Activated naive CD8-positive, alpha-beta T cell treated with anti-CD3 and anti-CD28 coated beads, Interleukin-2, amount 50 U/mL, for 16 hours (primary cell): ENCODE data around the gene PTAR1.

Experiments
- DNase-seq: peaks from one replicate; pipeline ENCODE4 v3.0.0-alpha.2; 2020; ENCODE audit warnings: low read depth, low spot score

PTAR1 gene

GRCh38 chr9:69750085-69750484, 9.7 kb downstream of the PTAR1 start:
- DNase-seq = no peak

DNA sequence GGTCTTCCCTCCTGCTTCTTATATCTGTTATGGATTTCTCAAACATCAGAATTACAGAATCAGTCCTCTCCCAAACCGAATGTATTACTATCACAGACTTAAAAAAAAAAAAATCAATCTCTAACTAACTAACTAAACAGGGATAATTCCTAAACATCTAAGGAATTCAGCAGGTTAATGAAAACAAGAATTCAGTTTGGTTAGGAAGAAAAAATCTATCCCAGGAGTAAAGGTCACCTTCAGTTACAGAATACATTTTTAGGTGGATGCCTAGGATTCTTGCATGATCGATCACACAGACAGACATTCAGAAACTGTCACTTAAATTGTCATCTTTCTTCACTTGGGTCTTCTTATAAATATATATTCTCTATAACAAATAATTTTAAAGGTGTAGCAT, 11.5 kb downstream of the PTAR1 start:
- DNase-seq = no peak

GRCh38 chr9:69746859-69747560, 12.8 kb downstream of the PTAR1 start:
- DNase-seq = no peak

DNA sequence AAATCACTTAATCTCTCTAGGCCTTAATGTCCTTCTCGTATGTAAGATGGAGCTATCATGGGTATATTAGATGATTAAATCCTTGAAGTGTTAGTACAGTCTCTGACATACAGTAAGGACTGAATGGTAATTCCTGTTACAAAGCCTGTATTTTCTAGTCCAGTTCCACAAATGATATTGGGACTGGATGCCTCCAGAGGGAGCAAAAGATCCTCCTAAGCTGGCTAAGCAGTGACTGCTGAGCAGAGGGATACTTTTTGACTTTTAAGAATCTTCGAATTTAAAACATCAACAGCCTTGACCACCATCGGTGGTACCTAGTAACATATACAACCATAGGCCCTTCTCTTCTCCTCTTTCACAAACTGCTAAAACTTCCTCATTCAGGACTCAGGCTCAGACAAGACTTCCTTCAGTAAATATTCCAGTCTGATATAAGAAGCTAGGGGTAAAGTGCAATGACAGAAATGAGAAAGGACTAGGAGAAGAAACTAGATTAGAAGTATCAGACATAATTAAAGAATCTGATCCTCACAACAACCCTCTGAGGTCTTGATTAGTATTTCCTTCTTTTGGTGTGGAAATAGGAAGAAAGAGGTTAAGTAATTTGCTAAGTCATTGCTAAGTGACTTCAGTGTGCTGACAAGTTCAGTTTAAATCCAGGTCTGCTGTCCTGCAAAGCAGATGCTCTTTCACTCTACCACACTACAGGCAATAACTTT, 13.9 kb downstream of the PTAR1 start:
- DNase-seq = no peak

DNA sequence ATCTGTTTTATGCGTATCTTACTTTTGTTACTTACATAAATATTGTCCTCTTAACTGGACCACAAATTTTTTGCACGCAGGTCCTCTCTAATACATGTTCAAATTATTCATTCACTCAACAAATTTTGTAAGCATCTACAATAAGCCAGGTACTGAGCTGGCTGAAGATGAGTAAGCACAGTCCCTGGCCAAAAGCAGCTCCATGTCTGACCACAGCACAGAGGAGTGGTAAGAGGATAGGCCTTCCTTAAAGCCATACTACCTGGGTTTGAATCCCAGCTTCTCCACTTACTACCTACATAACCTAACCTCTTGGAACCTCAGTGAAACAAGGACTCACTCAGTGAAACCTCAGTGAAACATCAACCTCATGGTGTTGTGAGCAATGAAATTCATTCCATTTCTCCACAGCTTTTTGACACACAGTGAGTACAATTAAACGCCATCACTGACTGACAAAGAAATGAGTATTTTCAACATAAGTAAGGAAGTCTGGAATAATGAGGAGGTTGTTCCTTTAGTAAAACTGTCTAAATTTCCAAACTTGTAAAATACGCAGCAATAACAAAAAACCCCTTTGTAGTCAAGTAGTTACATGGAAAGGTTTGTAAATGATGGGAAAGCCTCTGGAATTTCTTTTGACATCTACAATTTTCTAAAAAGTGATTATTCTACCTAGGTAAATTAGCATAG, 15.0 kb downstream of the PTAR1 start:
- no peak for DNase-seq

GRCh38 chr9:69743930-69744329, 15.9 kb downstream of the PTAR1 start:
- no peak for DNase-seq

DNA sequence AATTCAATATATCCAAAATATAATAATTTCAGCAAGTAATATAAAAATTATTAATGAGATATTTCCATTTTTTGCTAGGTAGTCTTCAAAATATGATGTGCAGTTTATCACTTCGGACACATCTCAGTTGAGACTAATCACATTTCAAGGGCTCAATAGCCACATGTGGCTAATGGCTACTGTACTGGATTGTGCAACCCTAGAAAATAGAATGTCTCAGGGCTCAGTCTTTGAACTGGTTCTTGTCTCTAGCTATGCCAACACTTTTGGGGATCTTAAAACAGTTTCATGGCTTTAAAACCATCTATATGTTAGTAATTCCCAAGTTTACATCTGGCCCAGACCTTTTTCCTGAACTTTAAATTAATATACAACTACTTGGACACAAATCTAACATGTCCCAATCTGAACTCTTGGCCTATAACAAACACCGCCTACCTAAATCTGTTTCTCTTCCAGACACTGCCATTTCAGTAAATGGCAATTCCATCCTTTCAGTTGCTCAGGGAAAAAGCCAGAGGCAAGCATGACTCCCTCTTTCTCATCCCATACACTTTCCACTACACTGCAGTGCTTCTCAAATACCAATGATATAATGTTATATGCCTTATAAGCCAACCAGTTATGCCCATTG, 18.8 kb downstream of the PTAR1 start:
- DNase-seq = no peak

GRCh38 chr9:69731348-69731747, 28.5 kb downstream of the PTAR1 start:
- DNase-seq = no peak

DNA sequence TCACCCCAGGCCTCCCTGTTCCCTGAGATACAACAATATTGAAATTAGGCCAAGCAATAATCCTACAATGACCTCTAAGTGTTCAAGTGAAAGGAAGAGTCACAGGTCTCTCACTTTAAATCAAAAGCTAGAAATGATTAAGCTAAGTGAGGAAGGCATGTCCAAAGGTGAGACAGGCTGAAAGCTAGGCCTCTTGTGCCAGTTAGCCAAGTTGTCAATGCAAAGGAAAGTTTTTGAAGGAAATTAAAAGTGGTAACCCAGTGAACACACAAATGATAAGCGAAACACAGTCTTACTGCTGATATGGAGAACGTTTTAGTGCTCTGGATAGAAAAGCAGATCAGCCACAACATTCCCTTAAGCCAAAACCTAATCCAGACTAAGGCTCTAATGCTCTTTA, 39.8 kb downstream of the PTAR1 start:
- no peak for DNase-seq

GRCh38 chr9:69719367-69719766, 40.4 kb downstream of the PTAR1 start:
- no peak for DNase-seq

DNA sequence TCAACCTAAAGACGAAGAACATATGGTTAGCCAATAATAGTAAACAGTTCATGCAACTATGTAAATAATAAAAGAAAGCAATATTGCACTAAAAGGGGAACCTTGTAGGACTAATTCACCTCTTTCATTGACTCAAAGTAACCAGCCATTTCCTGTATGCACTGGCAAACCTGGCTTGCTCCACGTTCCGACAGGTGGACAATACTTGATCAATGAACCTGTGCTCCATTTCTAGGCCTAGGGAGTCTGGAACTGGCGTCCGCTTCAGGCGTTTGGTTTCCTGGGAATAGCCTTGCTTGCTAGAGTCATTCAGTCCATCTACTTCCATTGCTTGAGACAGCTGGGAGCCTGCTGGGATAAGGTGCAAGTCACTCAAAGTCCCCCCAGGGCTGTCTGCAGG, 41.6 kb downstream of the PTAR1 start:
- no peak for DNase-seq

GRCh38 chr9:69715825-69716224, 44.0 kb downstream of the PTAR1 start:
- DNase-seq = no peak

DNA sequence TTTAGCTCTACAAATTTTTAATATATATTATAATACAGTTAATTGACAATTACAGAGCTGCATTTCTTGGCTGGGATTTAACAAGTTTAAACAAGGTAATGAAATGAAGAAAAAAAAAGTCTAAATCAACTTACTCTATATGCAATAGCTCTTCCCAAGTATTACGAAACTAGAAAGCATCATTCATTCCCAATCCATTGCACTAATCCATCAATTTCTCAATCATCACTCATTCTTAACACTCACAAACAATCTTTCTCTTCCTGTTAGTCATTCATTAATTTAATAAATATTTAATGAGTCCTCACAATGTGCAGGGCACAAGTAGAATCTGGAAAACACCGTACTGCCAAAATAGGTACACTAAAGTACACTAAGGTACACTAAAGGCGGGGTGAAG, 44.7 kb downstream of the PTAR1 start:
- DNase-seq = no peak

DNA sequence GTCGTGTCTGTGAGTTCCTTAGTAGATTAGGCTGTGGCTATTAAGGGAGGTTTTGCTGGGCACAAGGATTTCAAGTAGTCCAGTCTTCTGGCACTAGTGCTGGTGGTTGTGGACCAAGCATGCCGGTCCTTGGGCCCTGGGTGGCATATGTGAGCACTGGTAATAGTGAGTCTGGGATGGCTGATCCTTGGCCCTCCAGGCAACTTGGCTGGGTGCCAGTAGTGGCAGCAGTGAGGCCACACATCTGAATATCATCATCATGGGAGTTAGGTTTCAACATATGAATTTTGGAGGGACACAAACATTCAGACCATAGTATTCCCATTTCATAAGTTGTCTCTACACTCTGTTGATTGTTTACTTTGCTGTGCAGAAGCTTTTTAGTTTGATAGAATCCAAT, 62.3 kb downstream of the PTAR1 start:
- DNase-seq = no peak

DNA sequence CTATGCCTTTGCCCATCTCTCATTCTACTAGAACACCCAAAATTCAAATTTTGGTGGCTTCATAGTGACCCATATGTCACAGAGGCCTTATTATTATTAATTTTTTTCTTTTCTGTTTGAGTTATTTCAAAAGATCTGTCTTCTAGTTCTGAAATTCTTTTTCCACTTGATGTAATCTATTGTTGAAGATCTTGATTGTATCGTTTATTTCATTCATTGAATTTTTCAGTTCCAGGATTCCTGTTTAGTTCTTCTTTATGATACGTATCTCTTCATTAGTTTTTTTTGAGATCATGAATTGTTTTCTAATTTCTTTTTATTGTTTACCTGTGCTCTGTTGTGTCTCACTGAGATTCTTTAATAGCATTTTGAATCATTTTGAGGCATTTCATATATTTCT, 63.0 kb downstream of the PTAR1 start:
- no peak for DNase-seq

DNA sequence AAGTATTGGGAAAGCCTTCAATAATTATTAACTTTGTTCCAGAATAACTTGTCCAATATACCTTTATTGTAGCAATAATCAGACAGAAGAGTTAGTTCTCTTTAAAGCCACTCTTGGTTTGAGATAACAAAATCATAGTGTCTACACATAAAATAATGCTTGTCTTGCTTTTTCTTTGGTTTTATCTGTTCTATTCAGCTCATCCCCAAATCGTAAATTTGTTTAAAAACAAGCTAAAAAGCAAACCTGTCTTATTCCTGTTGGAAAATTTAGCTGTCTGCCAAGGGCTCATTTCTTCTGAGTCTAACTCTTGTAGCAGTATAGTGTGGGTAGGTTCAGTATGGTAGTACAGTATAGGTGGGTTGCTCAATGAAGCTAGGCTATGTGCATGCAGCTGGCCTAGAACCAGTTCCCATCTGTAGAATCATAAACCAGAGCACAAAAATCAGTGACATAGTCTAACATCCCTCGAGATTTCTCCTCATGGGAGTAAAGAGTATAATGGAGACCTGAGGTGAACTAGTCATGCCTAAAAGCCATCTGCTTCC, 69.7 kb downstream of the PTAR1 start:
- DNase-seq = no peak

DNA sequence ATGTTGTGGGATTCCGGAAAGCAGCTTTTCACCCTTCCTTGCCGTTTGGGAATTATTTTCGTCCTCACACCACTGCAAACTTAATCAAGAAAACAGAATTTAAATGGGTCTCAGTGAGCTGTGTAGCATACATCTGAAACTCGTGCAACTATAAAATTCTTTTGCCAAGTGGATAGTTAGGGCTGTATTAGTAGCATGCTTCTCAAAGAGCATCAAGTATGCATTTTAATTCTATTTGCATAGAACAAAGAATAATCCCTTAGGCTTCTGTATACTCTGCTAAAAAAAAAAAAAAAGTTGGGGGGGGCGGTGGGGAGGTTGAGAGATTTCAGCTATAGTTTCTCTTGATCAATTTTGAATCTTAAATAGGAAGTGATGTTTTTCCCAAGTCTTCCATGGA, 75.9 kb downstream of the PTAR1 start:
- no peak for DNase-seq

DNA sequence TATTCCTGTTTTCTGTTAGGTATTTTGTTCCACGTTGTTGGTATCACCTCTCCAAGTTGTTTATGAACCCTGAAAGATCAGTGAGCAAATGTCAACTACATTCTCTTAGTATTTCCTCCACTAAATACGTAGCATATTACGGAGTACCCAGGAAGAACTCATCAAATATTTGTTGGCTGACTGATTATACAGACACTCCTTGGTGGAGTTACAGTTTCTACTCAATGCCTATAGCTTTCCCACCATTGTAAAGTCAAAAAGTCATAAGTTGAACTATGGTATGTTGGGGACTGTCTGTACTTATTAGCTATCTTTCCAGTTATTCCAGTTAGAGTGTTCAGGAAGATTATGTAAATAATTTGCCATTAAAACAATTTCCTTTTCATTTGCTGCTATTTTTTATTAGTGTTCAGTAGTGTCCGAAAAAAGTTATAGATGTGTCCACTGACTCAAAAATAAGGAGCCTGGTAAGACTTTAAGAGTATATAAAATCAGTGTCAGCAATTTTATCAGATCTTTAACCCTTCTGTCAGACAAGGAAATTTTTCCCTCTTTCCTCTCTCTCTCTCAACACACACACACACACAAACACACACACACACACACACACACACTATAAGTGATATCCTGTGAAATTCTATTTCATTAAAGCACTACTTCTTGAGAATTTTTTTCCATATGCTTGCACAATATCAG, 80.8 kb downstream of the PTAR1 start:
- DNase-seq = no peak

- DNase-seq = no peak
These were observed 81.9 kb downstream of the PTAR1 start for GRCh38 chr9:69677931-69678330.

- no peak for DNase-seq
These were observed 84.2 kb downstream of the PTAR1 start for GRCh38 chr9:69675563-69675962.

DNA sequence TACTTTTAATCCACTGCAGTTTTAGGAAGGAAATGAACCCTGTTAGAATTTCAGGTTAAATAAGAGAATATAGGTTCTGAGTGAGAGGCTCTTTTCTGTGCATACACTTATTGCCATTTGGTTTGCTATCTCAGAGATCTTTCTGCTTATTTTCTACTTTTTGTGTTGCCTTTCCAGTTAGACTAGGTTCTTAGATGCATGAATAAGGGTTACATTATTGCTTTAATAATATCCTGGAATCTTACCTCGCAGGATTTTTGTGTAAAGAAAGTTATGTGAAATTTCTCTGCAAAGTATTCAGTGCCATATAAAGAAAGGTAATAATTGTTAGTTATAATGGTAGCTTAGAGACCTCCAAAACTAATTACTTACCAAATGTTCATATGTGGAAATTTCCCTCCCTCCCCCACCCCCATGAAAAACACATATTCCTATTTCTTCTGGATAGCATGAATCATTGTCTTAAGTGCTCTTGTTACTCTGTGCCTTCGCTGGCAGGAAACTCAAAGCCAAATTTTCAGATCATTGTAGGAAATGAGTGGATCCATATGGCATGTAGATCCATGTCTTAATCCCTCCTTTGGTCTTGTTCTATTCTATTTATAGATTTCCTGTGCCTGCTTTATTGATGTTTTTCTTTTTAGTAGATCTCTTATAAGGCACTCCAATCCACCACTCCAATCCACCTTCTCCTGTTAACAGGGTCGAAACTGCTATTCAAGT, 84.9 kb downstream of the PTAR1 start:
- DNase-seq = no peak
